ENCODE results near the gene VASN.
"Not testable (repeated sequence)": the region's sequence is repeated elsewhere in the genome, so short reads cannot be mapped to it uniquely, and the experiment has no call there.

VASN gene

GRCh38 chr16:4393240-4393600 lies 21.6 kb downstream of the VASN start:
- peaks cover 100% of the 10 kb centered on the region for H3K36me3 ChIP-seq
- H3K4me3 ChIP-seq (ENCODE audit: low read depth in 1 of 2, low read length in 1 of 2) = no peak overlapping the region
- H3K27ac ChIP-seq = no peak overlapping the region
- no peaks in the 10 kb centered on the region for H3K4me1 ChIP-seq (ENCODE audit: control insufficient read depth in 1 of 2, insufficient read depth in 1 of 2, low read depth in 1 of 2, low read length in 1 of 2)
- TF ChIP-seq CTCF (IDR thresholded peaks at IDR 0.05) = no peak
- no peaks in the 10 kb centered on the region for H3K9me3 ChIP-seq
- H3K27me3 ChIP-seq = no peaks in the 10 kb centered on the region

GRCh38 chr16:4393850-4394249 lies 22.2 kb downstream of the VASN start:
- H3K36me3 ChIP-seq = peaks cover 100% of the 10 kb centered on the region
- not testable (repeated sequence) for H3K27me3 ChIP-seq; H3K27ac ChIP-seq; H3K4me1 ChIP-seq (ENCODE audit: control insufficient read depth in 1 of 2, insufficient read depth in 1 of 2, low read depth in 1 of 2, low read length in 1 of 2); H3K4me3 ChIP-seq (ENCODE audit: low read depth in 1 of 2, low read length in 1 of 2); H3K9me3 ChIP-seq

- no peak overlapping the region for H3K4me3 ChIP-seq (ENCODE audit: low read depth in 1 of 2, low read length in 1 of 2)
- no peaks in the 10 kb centered on the region for H3K4me1 ChIP-seq (ENCODE audit: control insufficient read depth in 1 of 2, insufficient read depth in 1 of 2, low read depth in 1 of 2, low read length in 1 of 2)
- no peaks in the 10 kb centered on the region for H3K9me3 ChIP-seq
- no peak for TF ChIP-seq CTCF (IDR thresholded peaks at IDR 0.05)
- H3K36me3 ChIP-seq = peaks cover 100% of the 10 kb centered on the region
- no peaks in the 10 kb centered on the region for H3K27me3 ChIP-seq
- no peak overlapping the region for H3K27ac ChIP-seq
Measured at GRCh38 chr16:4395055-4395726, 23.5 kb downstream of the VASN start.

- Histone ChIP-seq H3K4me3 (ENCODE audit: low read depth in 1 of 2, low read length in 1 of 2) (no peak overlapping the region), H3K9me3 (no peaks in the 10 kb centered on the region), H3K4me1 (ENCODE audit: control insufficient read depth in 1 of 2, insufficient read depth in 1 of 2, low read depth in 1 of 2, low read length in 1 of 2) (peaks cover 0 to 4% of the 10 kb centered on the region in 2 experiments), H3K36me3 (peaks cover 100% of the 10 kb centered on the region), H3K27ac (no peak overlapping the region), H3K27me3 (no peaks in the 10 kb centered on the region)
- TF ChIP-seq CTCF (IDR thresholded peaks at IDR 0.05) = no peak
Measured at GRCh38 chr16:4399001-4399730, 27.5 kb downstream of the VASN start.

GRCh38 chr16:4401094-4401501 lies 29.4 kb downstream of the VASN start:
- H3K4me3 ChIP-seq (ENCODE audit: low read depth in 1 of 2, low read length in 1 of 2) = no peak overlapping the region
- H3K27ac ChIP-seq = no peak overlapping the region
- H3K36me3 ChIP-seq = peaks cover 100% of the 10 kb centered on the region
- H3K9me3 ChIP-seq = no peaks in the 10 kb centered on the region
- no peak for TF ChIP-seq CTCF (IDR thresholded peaks at IDR 0.05)
- H3K4me1 ChIP-seq (ENCODE audit: control insufficient read depth in 1 of 2, insufficient read depth in 1 of 2, low read depth in 1 of 2, low read length in 1 of 2) = peaks cover 0 to 4% of the 10 kb centered on the region in 2 experiments
- no peaks in the 10 kb centered on the region for H3K27me3 ChIP-seq

- H3K4me3 ChIP-seq (ENCODE audit: low read depth in 1 of 2, low read length in 1 of 2) = no peak overlapping the region
- peaks cover 0 to 4% of the 10 kb centered on the region in 2 experiments for H3K4me1 ChIP-seq (ENCODE audit: control insufficient read depth in 1 of 2, insufficient read depth in 1 of 2, low read depth in 1 of 2, low read length in 1 of 2)
- H3K27me3 ChIP-seq = no peaks in the 10 kb centered on the region
- no peak for TF ChIP-seq CTCF (IDR thresholded peaks at IDR 0.05)
- H3K27ac ChIP-seq = no peak overlapping the region
- H3K36me3 ChIP-seq = peaks cover 100% of the 10 kb centered on the region
- no peaks in the 10 kb centered on the region for H3K9me3 ChIP-seq
Measured at GRCh38 chr16:4401510-4401909, 29.9 kb downstream of the VASN start.

All from neutrophil (primary cell).